Osteoblast (primary cell): ENCODE measurements around the gene ELOVL6. TPM values are rescaled to one million over a fixed set of nuclear protein-coding genes. Genes with fewer than 3 reads are reported as not detected.

Source experiments
- DNase-seq: peaks from one replicate; pipeline ENCODE4 v3.0.0; 2011; ENCODE audit warnings: low spot score, mixed read lengths; ENCODE audit not compliant: insufficient read length; ENCODE audit errors: missing footprints
- H2AFZ ChIP-seq: 2 replicates; pipeline ENCODE4 v1.6.0; 2011; ENCODE audit warnings: mild to moderate bottlenecking, low read length
- H3K27ac ChIP-seq: 2 replicates; pipeline ENCODE4 v1.5.1; 2011; ENCODE audit warnings: mild to moderate bottlenecking, low read depth, low read length, moderate library complexity
- H3K27me3 ChIP-seq: 2 replicates; pipeline ENCODE4 v1.6.0; 2012; ENCODE audit warnings: mild to moderate bottlenecking, control low read depth, inconsistent platforms, low read length, moderate library complexity; ENCODE audit not compliant: insufficient read depth
- H3K36me3 ChIP-seq: 2 replicates; pipeline ENCODE4 v1.5.1; 2011; ENCODE audit warnings: mild to moderate bottlenecking, low read length, control low read depth, moderate library complexity; ENCODE audit not compliant: insufficient read depth
- H3K4me1 ChIP-seq: 2 replicates; pipeline ENCODE4 v1.5.1; 2011; ENCODE audit warnings: mild to moderate bottlenecking, low read length, control low read depth, moderate library complexity; ENCODE audit not compliant: insufficient read depth
- H3K4me2 ChIP-seq: 2 replicates; pipeline ENCODE4 v1.6.0; 2011; ENCODE audit warnings: mild to moderate bottlenecking, low read length; ENCODE audit not compliant: insufficient read depth
- H3K4me3 ChIP-seq: fragments of 200-600 bp; sonication (generic); 3 replicates; pipeline ENCODE4 v1.5.1; 2012; ENCODE audit warnings: mild to moderate bottlenecking, low read length, inconsistent platforms; ENCODE audit not compliant: insufficient read depth
- H3K79me2 ChIP-seq: 2 replicates; pipeline ENCODE4 v1.6.0; 2012; ENCODE audit warnings: mild to moderate bottlenecking, low read length, control low read depth, inconsistent platforms; ENCODE audit not compliant: insufficient read depth
- H3K9me3 ChIP-seq: 2 replicates; pipeline ENCODE4 v1.5.1; 2011; ENCODE audit warnings: low read depth, low read length, control low read depth
- H4K20me1 ChIP-seq: 2 replicates; pipeline ENCODE4 v1.6.0; 2012; ENCODE audit warnings: mild to moderate bottlenecking, low read length, control low read depth; ENCODE audit not compliant: insufficient read depth
- total RNA-seq: library from RNA; depleted of rRNA; stranded (reverse); fragments of >200 nt; gene quantifications from 2 replicates; pipeline ENCODE4 v1.2.3, GENCODE V29; 2012
- TF ChIP-seq, protein P1 (sequence below): IDR thresholded peaks from 2 replicates; pipeline ENCODE4 v1.5.1; 2011; ENCODE audit warnings: mild to moderate bottlenecking, low read depth, low read length, moderate library complexity; ENCODE audit errors: extremely low read depth

Gene ELOVL6
- total RNA-seq, 1 donor, result 12.7 TPM

DNA sequence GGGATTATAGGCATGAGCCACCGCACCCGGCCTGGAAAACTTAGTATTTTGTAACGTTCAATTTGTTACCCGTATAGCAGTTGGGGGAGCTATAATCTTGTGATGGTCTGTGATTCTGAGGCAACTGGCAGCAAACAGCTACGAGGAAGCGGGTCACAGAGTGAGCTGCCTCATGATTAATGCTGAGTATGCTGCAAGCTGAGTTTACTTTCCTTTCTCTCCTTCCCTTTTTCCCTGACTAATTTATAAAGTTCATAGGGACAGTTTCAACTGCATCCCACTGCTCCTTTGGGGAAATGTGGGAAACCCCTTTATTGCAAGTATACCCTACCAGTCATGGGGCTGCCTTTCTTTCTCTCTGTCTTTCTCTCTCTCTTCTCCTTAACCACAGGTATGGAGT is 17.7 kb upstream of the ELOVL6 start:
- TF ChIP-seq, protein P1, sequence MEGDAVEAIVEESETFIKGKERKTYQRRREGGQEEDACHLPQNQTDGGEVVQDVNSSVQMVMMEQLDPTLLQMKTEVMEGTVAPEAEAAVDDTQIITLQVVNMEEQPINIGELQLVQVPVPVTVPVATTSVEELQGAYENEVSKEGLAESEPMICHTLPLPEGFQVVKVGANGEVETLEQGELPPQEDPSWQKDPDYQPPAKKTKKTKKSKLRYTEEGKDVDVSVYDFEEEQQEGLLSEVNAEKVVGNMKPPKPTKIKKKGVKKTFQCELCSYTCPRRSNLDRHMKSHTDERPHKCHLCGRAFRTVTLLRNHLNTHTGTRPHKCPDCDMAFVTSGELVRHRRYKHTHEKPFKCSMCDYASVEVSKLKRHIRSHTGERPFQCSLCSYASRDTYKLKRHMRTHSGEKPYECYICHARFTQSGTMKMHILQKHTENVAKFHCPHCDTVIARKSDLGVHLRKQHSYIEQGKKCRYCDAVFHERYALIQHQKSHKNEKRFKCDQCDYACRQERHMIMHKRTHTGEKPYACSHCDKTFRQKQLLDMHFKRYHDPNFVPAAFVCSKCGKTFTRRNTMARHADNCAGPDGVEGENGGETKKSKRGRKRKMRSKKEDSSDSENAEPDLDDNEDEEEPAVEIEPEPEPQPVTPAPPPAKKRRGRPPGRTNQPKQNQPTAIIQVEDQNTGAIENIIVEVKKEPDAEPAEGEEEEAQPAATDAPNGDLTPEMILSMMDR, result no peak
- Histone ChIP-seq H3K4me1 (no peaks in the 10 kb centered on the region), H3K9me3 (no peaks in the 10 kb centered on the region), H3K36me3 (no peaks in the 10 kb centered on the region), H3K4me3 (no peak overlapping the region), H3K27ac (no peak overlapping the region), H4K20me1 (no peaks in the 10 kb centered on the region), H3K27me3 (no peaks in the 10 kb centered on the region), H2AFZ (no peak overlapping the region), H3K79me2 (no peaks in the 10 kb centered on the region), H3K4me2 (peak overlapping the region; percentile 40)
- peak; percentile 82 for DNase-seq

DNA sequence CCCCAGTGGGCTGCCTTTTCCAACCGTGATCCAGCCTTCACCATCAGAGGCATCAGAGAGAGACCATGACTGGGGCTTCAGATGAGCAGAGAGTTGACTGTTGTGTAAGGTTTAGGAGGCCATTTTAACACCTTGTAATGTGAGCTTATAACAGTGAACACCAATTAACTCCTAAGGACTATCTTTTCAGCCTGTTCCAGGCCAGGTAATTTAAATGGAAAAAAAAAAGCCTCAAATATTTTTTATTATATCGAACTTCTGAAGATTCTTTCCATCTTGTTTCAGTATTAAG is 13.3 kb upstream of the ELOVL6 start:
- Histone ChIP-seq H3K36me3 (no peaks in the 10 kb centered on the region), H4K20me1 (no peaks in the 10 kb centered on the region), H3K79me2 (no peaks in the 10 kb centered on the region), H3K27ac (no peak overlapping the region), H3K4me1 (no peaks in the 10 kb centered on the region), H3K4me3 (no peak overlapping the region), H3K9me3 (no peaks in the 10 kb centered on the region), H3K27me3 (no peaks in the 10 kb centered on the region), H2AFZ (no peak overlapping the region), H3K4me2 (no peak overlapping the region)
- TF ChIP-seq, protein P1, result no peak
- no peak for DNase-seq

DNA sequence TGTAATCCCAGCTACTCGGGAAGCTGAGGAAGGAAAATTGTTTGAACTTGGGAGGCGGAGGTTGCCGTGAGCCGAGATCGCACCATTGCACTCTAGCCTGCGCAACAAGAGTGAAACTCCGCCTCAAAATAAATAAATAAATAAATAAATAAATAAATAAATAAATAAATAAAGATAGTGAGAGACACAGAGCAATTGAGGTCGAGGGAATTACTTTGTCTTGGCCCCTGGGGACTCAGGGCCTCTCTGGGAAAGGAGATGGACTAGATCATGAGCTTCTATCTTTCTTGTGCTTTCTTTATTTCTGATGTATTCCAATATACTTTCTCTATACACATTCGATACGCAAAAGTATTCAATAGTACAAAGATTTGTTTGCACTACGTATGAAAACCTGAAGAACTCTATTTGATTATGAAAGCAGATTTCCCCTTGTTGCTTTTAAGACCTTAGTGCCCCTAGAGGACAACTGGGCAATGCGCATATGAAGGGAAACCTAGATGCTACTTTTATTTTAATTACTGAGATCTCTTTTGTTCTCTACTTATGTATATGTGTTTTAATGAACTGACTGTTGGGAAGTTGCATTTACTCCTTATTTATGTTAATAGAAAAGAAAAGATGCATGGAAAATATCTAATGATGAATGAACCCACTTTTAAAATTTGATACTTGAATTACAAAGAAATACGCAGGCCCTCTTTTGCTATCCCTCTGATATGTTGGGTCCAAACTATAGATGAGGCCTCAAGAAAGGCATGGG is 12.8 kb upstream of the ELOVL6 start:
- DNase-seq, result peak; percentile 91
- peak overlapping the region; percentile 33 for H3K4me3 ChIP-seq
- no peak overlapping the region for H3K27ac ChIP-seq
- H3K36me3 ChIP-seq, result no peaks in the 10 kb centered on the region
- no peaks in the 10 kb centered on the region for H3K79me2 ChIP-seq
- H3K4me1 ChIP-seq, result no peaks in the 10 kb centered on the region
- no peaks in the 10 kb centered on the region for H4K20me1 ChIP-seq
- no peaks in the 10 kb centered on the region for H3K9me3 ChIP-seq
- peak overlapping the region; percentile 68 for H3K4me2 ChIP-seq
- H3K27me3 ChIP-seq, result no peaks in the 10 kb centered on the region
- TF ChIP-seq, protein P1, result peak; percentile 87
- peak overlapping the region; percentile 72 for H2AFZ ChIP-seq

DNA sequence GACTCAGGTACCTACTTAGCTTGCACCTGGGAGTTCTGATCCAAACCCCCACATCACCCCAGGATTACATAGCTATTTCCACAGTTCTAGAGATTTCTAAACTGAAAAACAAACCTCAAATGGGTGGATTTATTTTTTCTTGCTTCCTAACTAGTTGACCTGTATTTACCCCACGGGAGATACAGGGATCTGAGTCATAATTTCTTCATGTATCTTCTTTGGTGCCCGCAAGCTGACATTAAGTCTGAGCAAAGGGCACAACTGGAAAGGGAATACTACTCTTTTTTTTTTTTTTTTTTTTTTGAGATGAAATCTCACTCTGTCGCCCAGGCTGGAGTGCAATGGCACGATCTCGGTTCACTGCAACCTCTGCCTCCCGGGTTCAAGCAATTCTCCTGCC is 10.0 kb upstream of the ELOVL6 start:
- Histone ChIP-seq H3K4me3 (no peak overlapping the region), H3K9me3 (no peaks in the 10 kb centered on the region), H3K79me2 (no peaks in the 10 kb centered on the region), H3K27ac (no peak overlapping the region), H3K36me3 (no peaks in the 10 kb centered on the region), H4K20me1 (no peaks in the 10 kb centered on the region), H3K4me2 (no peak overlapping the region), H3K27me3 (no peaks in the 10 kb centered on the region), H2AFZ (no peak overlapping the region), H3K4me1 (no peaks in the 10 kb centered on the region)
- DNase-seq, result no peak
- TF ChIP-seq, protein P1, result no peak
